ENCODE results near the gene DTHD1.

Gene DTHD1

DNA sequence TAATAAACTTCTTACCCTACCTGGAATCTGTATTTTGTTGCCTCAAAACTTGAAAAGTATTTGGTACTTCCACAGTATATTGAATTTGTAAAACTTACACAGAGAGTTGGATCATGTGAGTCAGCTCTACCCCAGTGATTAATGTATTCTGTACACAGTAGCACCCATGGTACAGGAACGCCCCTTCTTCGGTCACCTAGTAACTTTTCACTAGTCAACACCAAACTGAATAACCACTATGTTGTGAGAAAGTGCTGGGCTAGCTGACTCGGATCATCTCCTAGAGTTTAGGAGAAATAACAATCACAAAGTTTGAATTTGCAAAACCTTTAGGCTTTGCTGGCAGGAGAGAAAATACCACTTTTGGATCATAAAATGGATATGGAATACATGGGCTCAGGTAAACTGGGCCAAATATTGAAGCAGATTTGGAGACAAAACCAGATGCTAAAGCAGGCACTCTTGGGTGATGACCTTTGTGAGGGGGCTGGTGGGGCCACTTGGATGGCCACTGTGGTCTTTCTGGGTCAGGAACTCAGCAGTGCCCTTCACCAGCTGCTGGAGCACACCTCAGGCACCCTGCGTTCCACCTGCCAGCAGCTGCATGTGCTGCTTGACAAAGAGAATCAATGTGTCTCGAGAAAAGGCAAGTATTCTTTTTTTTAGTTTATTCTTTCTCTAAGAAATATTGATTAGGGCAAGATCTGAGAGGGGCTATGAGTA lies at the start of gene DTHD1:
Gene DTHD1, plus strand, starts transcription at position 233 of the 723 bp plus-strand sequence. Its CDS starts 143 bp downstream, at position 376.
- no peak for DNase-seq (ENCODE audit: low read depth, low spot score)

DNA sequence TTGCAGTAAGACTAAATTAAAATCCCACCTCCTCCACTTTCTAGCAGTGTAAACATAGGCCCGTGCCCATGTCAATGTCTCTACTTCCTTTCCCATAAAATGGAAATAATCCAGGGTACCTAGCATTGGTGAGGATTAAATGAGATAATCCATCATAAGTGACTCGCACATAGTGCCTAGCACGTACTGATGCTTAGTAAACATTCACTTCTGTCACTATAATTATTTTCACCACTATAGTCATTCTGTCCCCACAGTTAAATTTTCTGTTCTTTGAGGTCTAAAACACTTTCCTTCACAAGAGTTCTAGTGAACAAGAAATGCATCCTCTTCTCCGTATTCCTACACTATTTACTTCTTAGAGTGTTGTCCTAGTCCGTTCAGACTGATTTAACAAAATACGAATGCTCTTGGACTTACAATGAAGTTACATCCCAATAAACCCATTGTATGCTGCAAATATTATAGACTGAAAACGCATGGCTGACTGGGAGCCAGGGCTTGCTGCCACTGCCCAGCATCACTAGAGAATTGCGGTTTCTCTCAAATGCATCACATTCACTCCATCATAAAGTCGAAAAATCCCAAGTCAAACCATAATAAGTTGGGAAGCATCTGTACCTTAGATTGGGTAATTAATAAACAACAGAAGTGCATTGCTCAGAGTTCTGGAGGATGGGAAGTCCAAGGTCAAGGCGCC lies 47.7 kb upstream of the DTHD1 start:
- no peak for DNase-seq (ENCODE audit: low read depth, low spot score)

DNA sequence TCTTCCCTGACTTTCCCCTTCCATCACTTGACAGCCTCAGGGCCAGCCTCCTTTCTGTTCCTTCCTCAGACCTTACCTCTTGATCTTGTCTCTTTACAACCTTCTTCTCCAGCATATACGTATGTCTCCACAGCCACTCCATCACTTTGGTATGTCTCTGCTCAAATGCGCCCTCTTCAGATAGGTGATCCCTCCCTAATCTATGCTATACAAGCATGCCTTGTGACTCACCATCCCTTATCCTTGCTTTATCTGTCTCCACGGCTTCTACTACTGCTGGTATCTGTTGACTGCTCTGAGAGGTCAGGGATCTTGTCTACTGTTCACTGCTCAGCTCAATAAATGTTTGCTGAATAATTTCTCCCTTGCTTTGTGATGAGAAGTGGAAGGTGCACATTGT lies 46.1 kb upstream of the DTHD1 start:
- DNase-seq (ENCODE audit: low read depth, low spot score): no peak

DNA sequence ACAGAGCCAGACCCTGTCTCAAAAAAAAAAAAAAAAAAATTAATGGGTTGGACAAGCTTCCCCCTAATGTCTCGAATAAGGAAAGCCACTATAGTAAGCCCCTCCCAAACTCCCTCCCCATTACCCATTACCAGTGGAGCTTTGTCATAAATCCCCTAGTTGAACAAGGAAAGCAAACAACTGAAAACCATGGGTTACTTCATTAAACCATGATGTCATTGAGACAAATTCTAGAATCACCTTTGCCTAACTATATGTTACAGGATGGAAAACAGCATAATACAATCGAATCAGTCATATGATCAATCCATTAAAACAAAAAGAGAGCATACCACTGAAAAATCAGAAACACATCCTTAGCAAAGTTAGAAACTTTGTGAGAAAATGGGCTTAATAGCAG lies 45.3 kb upstream of the DTHD1 start:
- no peak for DNase-seq (ENCODE audit: low read depth, low spot score)

DNA sequence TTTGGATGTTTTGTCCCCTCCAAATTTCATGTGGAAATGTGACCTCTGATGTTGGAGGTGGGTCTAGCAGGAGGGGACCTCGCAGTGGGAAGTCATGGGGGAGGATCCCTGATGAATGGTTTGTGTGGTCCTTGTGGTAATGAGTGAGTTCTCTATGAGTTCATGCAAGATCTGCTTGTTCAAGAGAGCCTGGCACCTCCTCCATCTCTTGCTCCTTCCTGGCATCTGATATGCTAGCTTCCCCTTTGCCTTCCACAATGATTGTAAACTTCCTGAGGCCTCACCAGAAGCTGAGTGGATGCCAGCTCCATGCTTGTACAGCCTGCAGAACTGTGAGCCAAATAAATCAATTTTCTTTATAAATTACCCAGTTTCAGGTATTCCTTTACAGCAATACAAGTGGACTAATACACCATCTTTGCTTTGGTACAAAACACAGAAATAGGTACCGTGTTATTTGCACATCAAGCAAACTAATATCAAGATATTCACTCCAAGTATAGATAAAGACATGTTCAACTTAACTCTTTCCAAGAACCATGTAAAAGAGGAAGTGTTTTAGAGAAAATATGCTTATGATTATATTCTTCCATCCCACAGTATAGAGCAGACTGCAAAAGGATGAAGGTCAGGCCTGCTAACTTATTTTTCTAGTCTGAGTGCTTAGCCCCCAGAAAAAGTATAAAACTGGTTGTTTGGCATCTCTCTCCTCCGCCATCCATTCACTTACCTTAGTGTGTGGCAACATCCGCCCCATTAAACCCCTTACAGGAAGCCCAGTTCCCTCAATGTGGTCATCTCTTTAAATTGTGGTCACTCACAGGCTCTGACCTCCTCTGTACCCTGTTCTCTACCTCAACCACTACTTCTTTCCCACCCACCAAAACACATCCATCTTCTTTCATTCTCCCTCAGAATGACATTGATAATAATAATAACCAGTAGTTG lies 43.8 kb upstream of the DTHD1 start:
- DNase-seq (ENCODE audit: low read depth, low spot score): no peak

DNA sequence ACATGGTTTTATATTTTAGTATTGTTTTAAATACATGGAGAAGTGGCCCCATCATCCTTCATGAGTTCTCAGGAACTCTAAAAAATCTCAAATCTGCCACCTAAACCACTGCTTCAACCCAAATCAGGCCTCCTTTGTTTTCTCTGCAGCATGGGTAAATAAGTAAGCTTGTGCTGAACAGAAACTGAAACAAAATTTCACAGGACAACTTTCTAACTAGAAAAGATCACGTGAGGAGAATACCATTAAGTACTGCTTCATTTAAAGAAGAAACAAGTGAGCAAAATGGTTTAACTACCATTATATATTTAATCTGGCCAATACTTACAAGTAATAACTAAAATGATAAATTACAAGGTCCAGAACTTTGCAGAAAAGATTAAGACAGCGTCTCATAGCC lies 39.6 kb upstream of the DTHD1 start:
- DNase-seq (ENCODE audit: low read depth, low spot score): no peak

DNA sequence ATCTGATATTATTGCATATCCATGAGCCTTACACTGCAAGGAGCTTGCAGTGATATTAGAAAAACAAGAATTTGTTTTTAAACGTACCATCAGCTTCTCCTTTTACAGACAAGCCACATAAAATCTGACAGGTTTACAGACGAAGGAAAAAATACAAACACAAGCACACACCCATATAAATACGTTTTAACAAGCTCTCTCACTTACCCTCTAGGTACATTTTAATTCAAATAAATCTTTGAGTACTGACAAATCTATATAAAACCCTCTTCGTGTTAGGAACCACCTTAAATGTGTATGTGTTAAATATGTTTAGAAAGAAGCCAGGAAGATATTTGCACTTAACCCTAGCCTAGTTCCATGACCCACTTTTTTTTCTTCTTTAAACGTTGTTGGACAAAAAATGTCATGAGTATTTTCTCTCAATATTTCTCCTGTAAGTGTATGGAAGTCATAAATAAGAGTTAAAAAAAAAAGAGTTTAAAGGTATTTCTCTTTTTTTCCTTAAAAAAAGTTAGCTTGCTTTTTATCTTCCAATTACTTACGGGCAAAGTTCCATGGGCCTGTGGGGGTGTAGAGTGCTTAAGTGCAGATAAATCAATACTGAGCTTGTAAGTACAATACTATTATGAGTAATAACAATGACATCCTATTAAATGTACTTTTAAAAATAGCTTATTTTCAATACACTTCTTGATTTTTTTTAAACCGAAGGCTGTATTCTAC lies 38.6 kb upstream of the DTHD1 start:
- DNase-seq (ENCODE audit: low read depth, low spot score): no peak

DNA sequence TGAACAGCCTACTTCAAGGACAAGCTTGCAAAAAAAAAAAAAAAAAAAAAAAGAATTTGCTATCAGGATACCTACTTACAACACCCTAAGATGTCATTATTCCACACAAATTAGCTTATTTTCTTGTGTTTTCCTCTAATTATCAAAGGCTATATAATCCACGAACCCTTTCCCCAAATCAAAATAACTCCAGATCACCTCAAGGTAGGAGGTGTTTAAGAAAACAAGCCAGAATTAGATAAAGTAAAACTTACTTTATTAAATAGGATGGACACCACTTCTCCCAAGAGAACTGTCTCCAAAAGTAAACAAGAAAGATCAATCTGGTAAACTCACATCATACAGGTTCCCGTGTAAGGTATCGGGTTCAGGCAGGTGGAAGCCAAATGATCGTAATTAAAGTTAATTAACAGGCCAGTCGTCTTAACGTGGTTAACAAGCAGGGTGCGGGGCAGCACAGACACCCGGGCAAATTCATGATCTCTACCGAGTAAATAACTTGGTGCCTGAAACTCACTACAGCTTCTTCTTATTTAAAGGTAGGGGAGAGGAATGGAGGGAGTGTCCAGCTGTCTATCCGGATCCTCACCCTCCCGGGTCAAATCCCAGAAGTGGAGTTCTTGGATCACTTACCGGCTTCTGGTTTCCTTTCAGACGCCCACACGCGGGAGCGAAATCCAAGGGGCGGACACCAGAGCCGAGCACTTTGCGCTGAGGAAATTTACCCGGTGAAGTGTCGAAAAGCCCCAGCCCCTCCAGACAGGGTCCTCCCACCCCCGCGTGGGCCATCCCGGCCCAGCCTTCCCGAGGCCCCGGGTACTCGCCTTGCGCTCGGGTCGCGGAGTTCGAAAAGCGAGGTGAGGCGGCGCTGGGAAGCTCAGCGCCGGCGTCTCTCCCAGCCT lies 37.8 kb upstream of the DTHD1 start:
- no peak for DNase-seq (ENCODE audit: low read depth, low spot score)

DNA sequence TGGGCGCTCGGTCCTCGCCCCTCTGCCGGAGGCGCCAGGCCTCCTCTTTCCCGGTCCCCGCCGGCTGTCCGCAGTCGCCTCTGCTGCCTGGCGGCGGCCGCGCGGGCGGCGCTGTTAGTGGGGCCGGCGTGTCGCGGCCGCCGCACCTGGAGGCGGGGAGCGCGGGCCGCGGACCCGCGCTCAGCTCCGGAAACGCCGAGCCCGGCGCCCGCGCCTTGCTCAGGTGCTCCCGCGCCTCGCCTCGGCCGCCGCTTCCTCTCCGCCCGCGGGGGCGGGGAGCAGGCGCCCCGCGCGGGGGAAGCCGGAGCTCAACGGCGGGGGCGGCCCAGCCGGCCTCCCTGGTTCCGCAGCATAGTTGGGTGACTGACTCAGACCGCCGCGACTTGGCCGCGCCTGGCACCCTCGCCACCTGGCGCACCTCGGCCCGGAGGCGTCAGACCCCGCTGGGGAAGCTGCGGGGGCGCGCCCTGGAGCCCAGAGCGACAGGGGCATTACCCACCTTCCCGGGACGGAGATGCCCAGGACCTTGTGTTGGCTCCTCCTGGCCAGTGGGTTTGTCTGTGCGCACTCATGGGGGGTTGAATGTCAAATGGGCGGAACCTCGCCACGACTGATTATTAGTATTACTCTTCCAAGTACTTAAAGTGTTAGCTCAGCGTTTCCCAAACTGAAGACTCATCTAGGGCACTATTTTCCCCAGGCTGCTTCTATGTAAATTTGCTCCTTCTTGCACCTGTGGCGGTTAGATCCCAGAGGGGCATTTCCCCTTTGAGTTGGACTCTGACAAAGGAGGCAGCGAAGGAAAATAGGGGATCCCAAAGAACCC lies 36.9 kb upstream of the DTHD1 start, which contains the start of gene ARAP2:
Gene ARAP2, minus strand, starts transcription at position 258 of the 826 bp plus-strand sequence. CDS start 15,028 bp downstream, outside the sequence.
- peak; percentile 47 for DNase-seq (ENCODE audit: low read depth, low spot score)

DNA sequence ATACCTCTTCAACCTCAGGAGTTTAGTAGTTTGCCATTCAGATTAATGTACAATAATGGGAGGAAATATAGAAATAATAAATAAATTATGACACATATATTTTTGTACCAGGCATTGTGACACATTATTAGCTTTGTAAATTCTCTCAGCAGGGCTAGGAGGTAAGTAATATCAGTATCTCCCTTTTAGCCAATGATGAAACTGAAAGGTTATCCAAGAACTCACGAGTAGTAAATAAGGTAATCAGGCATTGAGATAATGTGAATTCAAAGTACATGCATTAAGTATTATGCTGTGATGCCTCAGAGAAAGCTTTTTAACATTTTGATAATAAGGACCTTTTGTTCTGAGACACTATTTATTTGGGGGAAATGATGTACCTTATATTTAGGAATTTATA lies 31.8 kb upstream of the DTHD1 start:
- no peak for DNase-seq (ENCODE audit: low read depth, low spot score)

DNA sequence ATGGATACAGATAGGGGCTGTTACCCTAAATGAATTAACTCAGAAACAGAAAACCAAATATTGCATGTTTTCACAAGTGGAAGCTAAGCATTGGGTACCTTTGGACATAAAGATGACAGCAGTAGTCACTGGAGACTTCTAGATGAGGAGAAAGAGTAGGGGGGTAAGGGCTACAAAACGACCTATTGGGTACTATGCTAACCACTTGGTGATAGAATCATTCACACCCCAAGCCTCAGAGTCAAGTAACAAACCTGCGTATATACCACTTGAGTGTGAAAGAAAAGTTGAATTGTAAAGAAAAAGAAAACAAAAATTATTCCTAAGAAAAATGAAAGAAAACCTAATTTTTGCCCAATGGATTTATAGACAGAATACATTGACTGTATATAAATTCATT lies 29.4 kb upstream of the DTHD1 start:
- no peak for DNase-seq (ENCODE audit: low read depth, low spot score)

DNA sequence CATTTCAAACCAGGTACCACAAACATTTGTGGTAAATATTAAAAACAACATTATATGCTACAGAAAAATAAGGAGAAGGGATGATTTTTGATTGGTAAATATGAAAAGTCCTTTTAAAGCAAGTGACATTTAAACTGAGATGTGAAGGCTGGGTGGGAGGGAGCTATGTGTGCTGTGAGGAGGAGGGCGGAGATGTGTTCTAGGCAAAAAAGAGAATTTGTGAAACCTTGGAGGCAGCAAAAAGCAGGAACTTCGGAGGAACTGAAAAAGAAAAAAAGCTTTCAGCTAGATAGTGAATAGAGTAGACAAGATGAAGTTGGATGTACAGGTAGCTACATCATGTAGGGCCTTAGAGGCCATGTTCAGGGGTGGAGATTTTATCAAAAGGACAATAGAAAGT lies 27.0 kb upstream of the DTHD1 start:
- no peak for DNase-seq (ENCODE audit: low read depth, low spot score)

DNA sequence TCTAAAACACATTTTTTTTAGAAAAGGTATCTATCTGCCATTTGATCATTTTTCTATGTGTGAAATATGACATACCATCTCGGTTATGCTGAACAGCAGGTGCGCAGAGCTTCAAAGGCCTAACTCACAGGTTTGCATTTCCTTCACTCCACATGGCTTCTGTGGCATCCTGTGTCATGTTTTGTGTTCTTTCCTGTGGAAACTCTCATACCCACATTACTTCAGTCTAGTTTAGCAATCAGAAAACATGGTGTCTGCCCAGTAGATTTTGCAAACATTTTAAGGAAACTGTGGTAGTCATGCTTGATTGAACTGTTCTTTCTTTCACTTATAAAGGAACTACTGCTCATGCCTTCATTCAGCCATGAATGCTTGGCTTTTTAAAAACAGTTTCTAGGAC lies 25.8 kb upstream of the DTHD1 start:
- peak; percentile 31 for DNase-seq (ENCODE audit: low read depth, low spot score)

DNA sequence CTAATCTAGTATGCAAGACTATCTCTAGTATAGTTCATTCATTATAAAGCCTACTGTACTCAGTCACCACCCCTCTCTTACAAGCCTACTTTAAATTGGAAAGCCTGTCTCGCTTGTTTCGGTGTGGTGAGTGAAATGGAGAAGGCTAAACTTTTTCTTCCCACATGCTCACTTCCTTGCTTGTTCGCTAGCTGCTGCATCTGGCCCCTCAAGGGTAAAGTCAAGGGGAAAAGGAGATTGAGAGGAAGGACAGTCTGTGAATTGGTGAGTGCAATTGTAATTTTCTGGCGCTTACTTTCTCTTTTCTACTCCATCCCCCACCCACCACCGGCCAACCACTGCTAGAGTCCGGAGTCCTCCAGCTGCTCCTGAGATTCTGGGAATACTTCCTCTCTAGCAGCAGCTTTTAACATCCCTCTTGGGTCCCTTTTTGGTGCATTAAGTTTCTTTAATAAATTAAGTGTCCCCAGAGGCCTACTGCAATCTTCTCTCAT lies 25.0 kb upstream of the DTHD1 start:
- no peak for DNase-seq (ENCODE audit: low read depth, low spot score)

DNA sequence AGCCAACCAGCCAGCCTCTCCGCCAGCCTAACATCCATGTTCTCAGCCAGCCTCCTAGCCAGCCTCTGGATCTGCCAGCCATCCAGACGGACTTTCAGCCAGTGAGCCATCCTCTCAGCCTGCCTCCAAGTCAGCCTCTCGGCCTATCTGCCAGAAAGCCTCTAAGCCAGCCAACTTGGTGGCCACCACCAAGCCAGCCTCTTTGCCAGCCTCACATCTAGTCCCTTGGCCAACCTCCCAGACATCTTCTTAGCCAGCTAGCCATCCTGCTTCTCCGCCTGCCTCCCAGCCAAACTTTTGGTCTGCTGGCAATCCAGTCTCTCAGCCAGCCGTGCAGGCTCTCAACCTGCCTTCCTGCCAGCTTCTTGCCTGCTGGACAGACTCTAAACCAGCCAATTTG lies 20.7 kb upstream of the DTHD1 start:
- no peak for DNase-seq (ENCODE audit: low read depth, low spot score)

DNA sequence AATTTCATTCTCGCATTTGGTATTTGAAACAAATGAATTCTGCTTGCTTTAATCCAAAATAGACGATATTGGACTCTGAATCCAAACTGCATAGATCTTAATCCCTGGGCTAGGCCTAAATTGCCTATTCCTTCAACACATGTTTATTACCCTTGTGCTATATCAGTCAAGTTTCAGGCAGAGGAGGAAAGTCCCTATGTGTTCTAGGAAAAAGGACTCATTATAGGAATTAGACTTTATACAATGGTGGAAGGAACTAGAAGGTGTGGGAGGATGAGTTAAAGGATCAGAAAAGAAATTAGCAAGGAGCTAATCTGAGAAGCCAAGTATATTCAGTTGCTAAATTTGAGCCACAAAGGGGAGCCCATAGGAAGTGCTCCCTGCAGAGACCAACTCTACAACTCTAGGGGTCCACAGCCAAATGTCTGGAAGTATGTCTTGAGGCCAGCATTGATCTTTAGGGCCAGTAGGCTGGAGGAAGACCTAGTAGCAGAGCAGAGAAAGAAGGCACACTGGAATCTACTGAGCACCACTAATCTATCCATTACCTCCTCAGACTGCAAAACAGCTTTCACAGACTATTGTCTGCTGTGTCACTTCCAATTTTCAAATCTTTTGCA lies 17.1 kb upstream of the DTHD1 start:
- no peak for DNase-seq (ENCODE audit: low read depth, low spot score)

DNA sequence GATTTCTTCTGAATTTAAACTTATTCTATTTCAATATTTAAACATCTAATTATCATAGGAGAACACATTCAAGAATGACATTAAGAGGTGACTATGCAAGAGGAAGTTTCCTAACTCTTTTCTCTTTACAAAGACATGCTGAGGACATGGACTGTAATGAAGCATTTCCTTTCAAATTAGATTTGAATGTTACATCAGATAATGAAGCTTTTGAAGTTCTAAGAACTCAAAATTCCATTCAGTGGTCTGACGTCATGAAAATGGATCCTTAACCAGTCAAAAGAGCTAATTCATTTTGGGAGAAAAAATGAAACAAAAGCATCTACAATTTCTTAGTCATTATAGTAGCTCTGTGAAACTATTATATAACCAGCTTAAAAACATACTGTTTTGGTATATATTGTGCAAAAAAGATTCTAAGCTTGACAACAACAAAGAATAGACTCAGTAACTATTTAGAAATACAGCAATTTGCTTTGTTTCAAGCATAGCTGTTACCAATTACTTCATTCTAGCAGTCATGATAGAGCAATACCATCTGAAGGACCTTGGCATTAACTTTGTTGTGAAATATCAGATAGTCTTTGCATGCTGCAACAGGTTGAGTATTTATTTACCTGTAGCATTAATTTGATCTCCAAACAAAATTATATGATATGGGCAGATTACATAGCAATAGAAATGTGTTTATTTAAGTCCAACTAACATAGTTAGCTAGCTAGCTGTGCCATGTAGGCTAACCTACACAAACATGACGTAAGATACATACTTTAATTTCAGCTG lies 13.7 kb upstream of the DTHD1 start:
- no peak for DNase-seq (ENCODE audit: low read depth, low spot score)

DNA sequence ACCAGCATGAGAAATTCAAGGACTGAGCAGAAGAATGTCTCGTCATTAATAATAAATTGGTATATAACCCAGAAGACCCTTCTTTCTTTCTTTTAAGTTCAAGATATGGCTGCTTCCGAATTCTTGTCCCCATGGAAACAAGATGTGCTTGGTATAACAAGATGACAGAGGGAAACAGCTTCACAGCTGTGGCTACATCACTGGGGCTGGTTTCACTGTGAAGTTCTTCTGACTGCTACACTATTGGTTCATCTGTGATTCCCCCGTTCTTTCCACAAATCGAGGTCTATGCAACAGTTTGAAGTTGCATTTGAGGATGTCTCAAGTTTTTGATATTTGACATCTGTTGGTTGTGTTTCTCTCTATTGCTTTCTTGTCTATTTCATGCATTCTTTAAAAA lies 12.3 kb upstream of the DTHD1 start:
- DNase-seq (ENCODE audit: low read depth, low spot score): no peak
